Measurements from ENCODE around the gene CARTPT. TPM values are rescaled to one million over a fixed set of nuclear protein-coding genes. Genes with fewer than 3 reads are reported as not detected.

The CARTPT gene
- total and polyA plus RNA-seq, 2 experiments from 2014 or later: 0.60 TPM; not detected in 1

- Histone ChIP-seq H3K36me3 (replicated peaks; ENCODE audit: insufficient read depth, low read depth) (no peaks in the 10 kb centered on the region), H3K27me3 (no peaks in the 10 kb centered on the region), H4K20me1 (ENCODE audit: insufficient read depth, poor library complexity, severe bottlenecking) (no peaks in the 10 kb centered on the region), H3K79me2 (no peaks in the 10 kb centered on the region), H2AFZ (no peak overlapping the region), H3K4me3 (no peak overlapping the region), H3K27ac (no peak overlapping the region), H3K9me3 (ENCODE audit: low read depth) (no peaks in the 10 kb centered on the region), H3K4me2 (no peak overlapping the region), H3K4me1 (ENCODE audit: insufficient read depth) (no peaks in the 10 kb centered on the region), H3K9me2 (replicated peaks; ENCODE audit: insufficient read depth) (no peaks in the 10 kb centered on the region)
- TF ChIP-seq EZH2phosphoT487 (IDR thresholded peaks at IDR 0.05; ENCODE audit: low read depth, severe bottlenecking, unreplicated experiment): no peak
- TF ChIP-seq CTCF (IDR thresholded peaks at IDR 0.05; ENCODE audit: poor library complexity): no peak
- no peak for TF ChIP-seq EZH2 (IDR thresholded peaks at IDR 0.05; ENCODE audit: borderline replicate concordance)
- DNase-seq (ENCODE audit: low spot score): no peak
These were observed 48.6 kb downstream of the CARTPT start for GRCh38 chr5:71767661-71768060.

GRCh38 chr5:71769287-71769686 is 50.2 kb downstream of the CARTPT start:
- Histone ChIP-seq H3K79me2 (no peaks in the 10 kb centered on the region), H3K27me3 (no peaks in the 10 kb centered on the region), H3K4me3 (no peak overlapping the region), H3K4me2 (no peak overlapping the region), H2AFZ (no peak overlapping the region), H3K36me3 (replicated peaks; ENCODE audit: insufficient read depth, low read depth) (no peaks in the 10 kb centered on the region), H3K9me2 (replicated peaks; ENCODE audit: insufficient read depth) (no peaks in the 10 kb centered on the region), H3K27ac (no peak overlapping the region), H3K9me3 (ENCODE audit: low read depth) (no peaks in the 10 kb centered on the region), H3K4me1 (ENCODE audit: insufficient read depth) (no peaks in the 10 kb centered on the region), H4K20me1 (ENCODE audit: insufficient read depth, poor library complexity, severe bottlenecking) (no peaks in the 10 kb centered on the region)
- no peak for TF ChIP-seq EZH2phosphoT487 (IDR thresholded peaks at IDR 0.05; ENCODE audit: low read depth, severe bottlenecking, unreplicated experiment)
- TF ChIP-seq CTCF (IDR thresholded peaks at IDR 0.05; ENCODE audit: poor library complexity): no peak
- TF ChIP-seq EZH2 (IDR thresholded peaks at IDR 0.05; ENCODE audit: borderline replicate concordance): no peak
- DNase-seq (ENCODE audit: low spot score): no peak

GRCh38 chr5:71770381-71770780 is 51.3 kb downstream of the CARTPT start:
- DNase-seq (ENCODE audit: low spot score): no peak
- Histone ChIP-seq H3K27ac (no peak overlapping the region), H3K9me3 (ENCODE audit: low read depth) (no peaks in the 10 kb centered on the region)

More at GRCh38 chr5:71770381-71770780, 51.3 kb downstream of the CARTPT start:
- no peak overlapping the region for H3K4me3 ChIP-seq
- H4K20me1 ChIP-seq (ENCODE audit: insufficient read depth, poor library complexity, severe bottlenecking): no peaks in the 10 kb centered on the region
- H3K36me3 ChIP-seq (replicated peaks; ENCODE audit: insufficient read depth, low read depth): no peaks in the 10 kb centered on the region
- H3K4me2 ChIP-seq: no peak overlapping the region
- TF ChIP-seq CTCF (IDR thresholded peaks at IDR 0.05; ENCODE audit: poor library complexity) (no peak), EZH2phosphoT487 (IDR thresholded peaks at IDR 0.05; ENCODE audit: low read depth, severe bottlenecking, unreplicated experiment) (no peak), EZH2 (IDR thresholded peaks at IDR 0.05; ENCODE audit: borderline replicate concordance) (no peak)
- no peak overlapping the region for H2AFZ ChIP-seq
- no peaks in the 10 kb centered on the region for H3K27me3 ChIP-seq
- H3K9me2 ChIP-seq (replicated peaks; ENCODE audit: insufficient read depth): no peaks in the 10 kb centered on the region
- no peaks in the 10 kb centered on the region for H3K4me1 ChIP-seq (ENCODE audit: insufficient read depth)
- no peaks in the 10 kb centered on the region for H3K79me2 ChIP-seq

Other genes starting within 250 kb of the CARTPT start
- gene MCCC2, start 131.9 kb upstream of the CARTPT start, total RNA-seq: 26.8 and 34.2 TPM in 2 replicates
- gene MCCC2, start 131.9 kb upstream of the CARTPT start, polyA plus RNA-seq: 17.8 and 18.6 TPM in 2 replicates

Measured in hepatocyte (in vitro differentiated cells).